ENCODE data around the gene ATG7. TPM values are rescaled to one million over a fixed set of nuclear protein-coding genes. Genes with fewer than 3 reads are reported as not detected.

Gene ATG7
- total and polyA plus RNA-seq, 10 of the 15 experiments (the other 5 are each of a cell fraction or from before 2014, with no cell fraction given) = 13.5 to 49.5 (median 26.4) TPM

- POLR2A ChIA-PET = no interaction called here
- no peak overlapping the region for H2AFZ ChIP-seq (ENCODE audit: control insufficient read depth, low read depth, low read length)
- FAIRE-seq = no peak
- H3K4me2 ChIP-seq (ENCODE audit: control insufficient read depth, insufficient read depth) = no peak overlapping the region
- no peak for DNase-seq (ENCODE audit: low read depth, low spot score)
- CTCF ChIA-PET = no interaction called here
- H3K27ac ChIP-seq (ENCODE audit: control insufficient read depth, insufficient read depth) = no peak overlapping the region
- H3K79me2 ChIP-seq (ENCODE audit: control insufficient read depth, insufficient read depth, low read length) = no peaks in the 10 kb centered on the region
- TF ChIP-seq SMC3 (IDR thresholded peaks at IDR 0.05; ENCODE audit: borderline replicate concordance, low read length) = no peak
- H3K9ac ChIP-seq (ENCODE audit: control insufficient read depth, insufficient read depth, low read length) = no peak overlapping the region
- WGBS (ENCODE audit: insufficient coverage, insufficient replicate concordance, low lambda C conversion rate, missing lambda C conversion rate) = 4% methylated on average over 3 of the region's 3 CpGs
- intact Hi-C loops (cut with micrococcal nuclease; ENCODE audit: unreplicated experiment) = no loop called here
- no peak overlapping the region for H3K4me3 ChIP-seq
- no peak for ATAC-seq
- H3K36me3 ChIP-seq (ENCODE audit: control insufficient read depth in 2 of 2, insufficient read depth in 2 of 2, low read length in 1 of 2) = no peaks in the 10 kb centered on the region
- RAD21 ChIA-PET (ENCODE audit: unreplicated experiment) = interaction anchor here (1.5 kb wide), 1 partner anchor 104 kb away, joined by 6 read pairs; no protein-coding TSS in a partner anchor
- SMC1A ChIA-PET (ENCODE audit: uncharacterized antibody, unreplicated experiment) = no interaction called here
- no peaks in the 10 kb centered on the region for H4K20me1 ChIP-seq (ENCODE audit: control insufficient read depth, insufficient read depth)
- H3K27me3 ChIP-seq (replicated peaks in 1 of 2; ENCODE audit: control insufficient read depth in 2 of 2, insufficient read depth in 2 of 2, low read length in 1 of 2) = no peaks in the 10 kb centered on the region
- H3K9me3 ChIP-seq (replicated peaks; ENCODE audit: control insufficient read depth, insufficient read depth, low read length) = no peaks in the 10 kb centered on the region
- BruUV-seq (replicated peaks) = no TSS peak
- in situ Hi-C loops (cut with MboI) = loop anchor here (5.0 kb wide), 1 partner anchor 426 kb away; no protein-coding TSS in a partner anchor
- peaks cover 3% of the 10 kb centered on the region; the same call in 1 of the 2 replicates for H3K4me1 ChIP-seq (ENCODE audit: control insufficient read depth, insufficient read depth, low read length)
Observed at GRCh38 chr3:11230832-11231231, 41.4 kb upstream of the ATG7 start.

- POLR2A ChIA-PET = no interaction called here
- WGBS (ENCODE audit: insufficient coverage, insufficient replicate concordance, low lambda C conversion rate, missing lambda C conversion rate) = 37% methylated on average over 6 of the region's 8 CpGs
- no peaks in the 10 kb centered on the region for H4K20me1 ChIP-seq (ENCODE audit: control insufficient read depth, insufficient read depth)
- RAD21 ChIA-PET (ENCODE audit: unreplicated experiment) = interaction anchor here (1.6 kb wide), 1 partner anchor 99 kb away, joined by 7 read pairs; no protein-coding TSS in a partner anchor
- no peak for ATAC-seq
- no peaks in the 10 kb centered on the region for H3K4me1 ChIP-seq (ENCODE audit: control insufficient read depth, insufficient read depth, low read length)
- intact Hi-C loops (cut with micrococcal nuclease; ENCODE audit: unreplicated experiment) (loop anchor here (5.0 kb wide), 1 partner anchor 52 kb away; no protein-coding TSS in a partner anchor), in situ Hi-C loops (cut with MboI) (loop anchor here (5.0 kb wide), 1 partner anchor 102 kb away; no protein-coding TSS in a partner anchor)
- H3K9ac ChIP-seq (ENCODE audit: control insufficient read depth, insufficient read depth, low read length) = no peak overlapping the region
- CTCF ChIA-PET = interaction anchor here (0.6 to 6.2 kb wide), 6 partner anchors 53 to 416 kb away, joined by 3 to 116 read pairs (median 10); no protein-coding TSS in a partner anchor
- no peak overlapping the region for H3K27ac ChIP-seq (ENCODE audit: control insufficient read depth, insufficient read depth)
- no TSS peak for BruUV-seq (replicated peaks)
- peaks cover 3% of the 10 kb centered on the region; the same call in 1 of the 3 replicates for H3K9me3 ChIP-seq (replicated peaks; ENCODE audit: control insufficient read depth, insufficient read depth, low read length)
- SMC1A ChIA-PET (ENCODE audit: uncharacterized antibody, unreplicated experiment) = interaction anchor here (5.2 kb wide), 1 partner anchor 99 kb away, joined by 66 read pairs; no protein-coding TSS in a partner anchor
- H3K79me2 ChIP-seq (ENCODE audit: control insufficient read depth, insufficient read depth, low read length) = no peaks in the 10 kb centered on the region
- H3K27me3 ChIP-seq (replicated peaks in 1 of 2; ENCODE audit: control insufficient read depth in 2 of 2, insufficient read depth in 2 of 2, low read length in 1 of 2) = no peaks in the 10 kb centered on the region
- FAIRE-seq = no peak
- no peaks in the 10 kb centered on the region for H3K36me3 ChIP-seq (ENCODE audit: control insufficient read depth in 2 of 2, insufficient read depth in 2 of 2, low read length in 1 of 2)
- H3K4me2 ChIP-seq (ENCODE audit: control insufficient read depth, insufficient read depth) = no peak overlapping the region
- DNase-seq (ENCODE audit: low read depth, low spot score) = no peak
- no peak overlapping the region for H3K4me3 ChIP-seq
- no peak overlapping the region for H2AFZ ChIP-seq (ENCODE audit: control insufficient read depth, low read depth, low read length)
- TF ChIP-seq LARP7 (IDR thresholded peaks at IDR 0.05) (no peak), GATAD2B (conservative IDR thresholded peaks at IDR 0.05; ENCODE audit: low read depth) (no peak), DPF2 (IDR thresholded peaks at IDR 0.05) (no peak), MLLT1 (IDR thresholded peaks at IDR 0.05) (no peak), CEBPB (IDR thresholded peaks at IDR 0.05; ENCODE audit: borderline replicate concordance in 1 of 2, low read depth in 2 of 2, low read length in 2 of 2) (no peak), E2F8 (IDR thresholded peaks at IDR 0.05; ENCODE audit: low read depth, partially characterized antibody) (no peak), TCF3 (IDR thresholded peaks at IDR 0.05; ENCODE audit: borderline replicate concordance, insufficient read depth, low read depth, low read length) (no peak), TCF7 (IDR thresholded peaks at IDR 0.05; ENCODE audit: borderline replicate concordance) (no peak), RAD21 (IDR thresholded peaks at IDR 0.05; ENCODE audit: insufficient read depth, low read depth, low read length) (no peak), CBX3 (IDR thresholded peaks at IDR 0.05; ENCODE audit: borderline replicate concordance, low read depth) (no peak), MEF2B (IDR thresholded peaks at IDR 0.05; ENCODE audit: partially characterized antibody, poor library complexity, severe bottlenecking) (no peak), BACH1 (IDR thresholded peaks at IDR 0.05; ENCODE audit: borderline replicate concordance) (no peak), CHD1 (IDR thresholded peaks at IDR 0.05; ENCODE audit: low read depth, low read length) (no peak)
Observed at GRCh38 chr3:11235385-11235784, 36.8 kb upstream of the ATG7 start.
